Psoas muscle (tissue), 8 donors: ENCODE results near the gene CLSTN2. TPM values are rescaled to one million over a fixed set of nuclear protein-coding genes. Genes with fewer than 3 reads are reported as not detected.

Experiments
- ATAC-seq, 4 donors: fragments of 200-7000 bp; cut with Tn5 transposase; one replicate each; pipeline ENCODE4 v1.9.1; 2020; ENCODE audit warnings: moderate library complexity in 3 of 4, mild to moderate bottlenecking in 2 of 4
- DNase-seq, 2 donors: peaks; one replicate each; pipeline ENCODE4 v3.0.0-alpha.2; 2020
- H3K27ac ChIP-seq: fragments of 200-600 bp; one replicate; pipeline ENCODE4 v1.8.0; 2022
- H3K27me3 ChIP-seq, 3 donors: fragments of 200-600 bp in 1 of 3; one replicate each; pipeline versions ENCODE4 v1.6.1 to v1.8.0; 2013 to 2022; ENCODE audit warnings: low read length in 2 of 3, mild to moderate bottlenecking in 2 of 3, moderate library complexity in 1 of 3; ENCODE audit not compliant: insufficient read depth in 3 of 3
- H3K36me3 ChIP-seq, 2 donors: fragments of 200-600 bp in 1 of 2; one replicate each; pipeline versions ENCODE4 v1.6.1 to v1.8.0; 2013 to 2022; ENCODE audit warnings: low read depth in 1 of 2, mild to moderate bottlenecking in 1 of 2, moderate library complexity in 1 of 2; ENCODE audit not compliant: insufficient read depth in 1 of 2
- H3K4me1 ChIP-seq: fragments of 200-600 bp; one replicate; pipeline ENCODE4 v1.8.0; 2022
- H3K4me3 ChIP-seq: fragments of 200-600 bp; one replicate; pipeline ENCODE4 v1.8.0; 2022; ENCODE audit warnings: mild to moderate bottlenecking
- H3K9me3 ChIP-seq: fragments of 200-600 bp; one replicate; pipeline ENCODE4 v1.8.0; 2022
- CTCF ChIP-seq: fragments of 200-600 bp; IDR thresholded peaks from one replicate; pipeline ENCODE4 v1.8.0; 2022; ENCODE audit warnings: antibody characterized with exemption
- WGBS, 3 donors: extraction: QIAGEN DNeasy Blood & Tissue Kit; methylation state at CpG; one replicate each; pipeline versions ENCODE4 v1.1.6 to v1.1.7; 2013; 5-methylcytosine and 5-hydroxymethylcytosine counted together
- intact Hi-C, 2 donors: fragments of 100-400 bp; cut with DNase I; formaldehyde crosslinking; loops; one replicate each; pipeline versions ENCODE4 v1.11.0 to v1.14.2; 2022
- polyA plus RNA-seq, 3 donors: library from polyadenylated mRNA; stranded (reverse); fragments of 200-250 nt; gene quantifications; one replicate each; pipeline ENCODE4 v1.2.3, GENCODE V29; 2013
- total RNA-seq, 4 donors: library from RNA; stranded (reverse); fragmentation: NEBNext Ultra II Directional in 2 of 4; extraction: Animal tissue kit (Norgen Biotek cat#: 25700) in 2 of 4; gene quantifications; one replicate each; pipeline versions ENCODE4 v1.2.1 to v1.2.4, GENCODE V29; 2021 to 2023
- donor health status: healthy with polysubstance abuse.
- donor health status: DM: no; HTN: no; CAD: no; lungs with moderate emphysema.
- donor health status: Bipolar disorder and iron deficiency.
- donor health status: healthy.
- donor health status: DM: yes; HTN: yes; CAD: no.
- donor health status: DM: no; HTN: no; CAD: no.
- donor health status: DM: no; HTN: no; CAD: no.
- donor health status: DM: yes; HTN: yes; CAD: no.

The CLSTN2 gene
- total and polyA plus RNA-seq, 7 donors, result 0.24 to 5.0 (median 1.5) TPM

- Histone ChIP-seq H3K4me1 (no peaks in the 10 kb centered on the region), H3K27me3 (peaks cover 0 to 2% (median 0%) of the 10 kb centered on the region in 3 donors), H3K36me3 (no peaks in the 10 kb centered on the region), H3K4me3 (no peak overlapping the region), H3K9me3 (no peaks in the 10 kb centered on the region), H3K27ac (no peak overlapping the region)
- ATAC-seq, result no peak
- intact Hi-C loops, result no loop called here
- no peak for TF ChIP-seq CTCF
- DNase-seq, result no peak
- WGBS, 3 donors, result 74 to 82% (median 78%) methylated on average over 7 of the region's 7 CpGs
Measured at GRCh38 chr3:140443073-140443472, 508.1 kb downstream of the CLSTN2 start.

- H3K27me3 ChIP-seq, result peaks cover 0 to 2% (median 0%) of the 10 kb centered on the region in 3 donors
- ATAC-seq, result no peak
- intact Hi-C loops, result no loop called here
- no peaks in the 10 kb centered on the region for H3K36me3 ChIP-seq
- TF ChIP-seq CTCF, result no peak
- 65 to 83% (median 67%) methylated on average over 3 of the region's 3 CpGs for WGBS, 3 donors
- H3K27ac ChIP-seq, result no peak overlapping the region
- no peak overlapping the region for H3K4me3 ChIP-seq
- no peak for DNase-seq
- H3K4me1 ChIP-seq, result no peaks in the 10 kb centered on the region
- H3K9me3 ChIP-seq, result no peaks in the 10 kb centered on the region
Measured at GRCh38 chr3:140443806-140444205, 508.8 kb downstream of the CLSTN2 start.

GRCh38 chr3:140446734-140447133, 511.7 kb downstream of the CLSTN2 start:
- no peak for TF ChIP-seq CTCF
- intact Hi-C loops, result no loop called here
- 72 to 89% (median 75%) methylated on average over 2 of the region's 2 CpGs for WGBS, 3 donors

DNA sequence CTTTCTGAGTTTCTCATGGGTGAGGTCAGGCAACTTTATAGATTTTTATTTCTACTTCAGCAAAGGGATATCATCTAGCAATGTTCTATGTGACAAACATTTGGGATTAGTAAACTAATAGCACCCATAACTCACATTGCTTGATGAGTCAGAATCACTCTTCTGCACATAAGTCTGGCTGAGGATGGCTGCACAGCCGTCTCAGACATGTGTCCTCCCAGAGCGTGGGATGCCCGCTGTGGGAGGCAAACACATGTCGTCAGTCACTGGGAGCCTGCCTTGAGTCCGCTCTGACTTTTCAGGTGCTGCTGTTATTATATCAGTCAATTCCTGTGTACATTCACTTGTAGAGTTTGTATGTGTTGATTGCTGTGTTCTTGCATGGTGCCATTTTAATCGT, 512.2 kb downstream of the CLSTN2 start:
- TF ChIP-seq CTCF, result no peak
- intact Hi-C loops, result no loop called here
- no peak overlapping the region for H3K4me3 ChIP-seq
- no peaks in the 10 kb centered on the region for H3K4me1 ChIP-seq
- H3K9me3 ChIP-seq, result no peaks in the 10 kb centered on the region
- ATAC-seq (no peak), DNase-seq (no peak)
- 82 to 91% (median 90%) methylated on average over 6 of the region's 6 CpGs for WGBS, 3 donors
- peaks cover 0 to 2% (median 0%) of the 10 kb centered on the region in 3 donors for H3K27me3 ChIP-seq
- no peak overlapping the region for H3K27ac ChIP-seq
- H3K36me3 ChIP-seq, result no peaks in the 10 kb centered on the region

More at GRCh38 chr3:140446734-140447133, 511.7 kb downstream of the CLSTN2 start:
- Histone ChIP-seq H3K9me3 (no peaks in the 10 kb centered on the region), H3K27ac (no peak overlapping the region), H3K27me3 (peaks cover 0 to 2% (median 0%) of the 10 kb centered on the region in 3 donors), H3K36me3 (no peaks in the 10 kb centered on the region), H3K4me3 (no peak overlapping the region), H3K4me1 (no peaks in the 10 kb centered on the region)
- ATAC-seq (no peak), DNase-seq (no peak)

DNA sequence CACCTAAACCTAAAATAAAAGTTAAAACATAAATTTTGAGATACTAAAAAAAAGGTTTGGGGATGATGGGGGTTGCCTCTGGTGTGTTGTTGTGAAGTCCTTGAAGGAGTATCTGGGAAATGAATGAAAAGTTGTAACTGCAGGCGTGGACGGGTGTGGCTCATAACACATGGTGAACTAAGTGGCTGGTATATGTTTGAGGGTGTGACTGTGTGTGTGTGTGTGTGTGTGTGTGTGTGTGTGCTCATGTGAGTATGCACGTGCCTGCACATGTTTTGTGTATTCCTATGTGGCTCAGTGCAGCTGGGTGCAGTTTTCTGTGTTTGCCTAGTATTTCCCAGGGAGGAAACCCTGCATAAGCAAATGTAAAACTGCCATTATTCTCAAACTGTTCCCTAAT, 513.0 kb downstream of the CLSTN2 start:
- no peaks in the 10 kb centered on the region for H3K36me3 ChIP-seq
- no peak overlapping the region for H3K27ac ChIP-seq
- no peaks in the 10 kb centered on the region for H3K4me1 ChIP-seq
- peaks cover 0 to 2% (median 0%) of the 10 kb centered on the region in 3 donors for H3K27me3 ChIP-seq
- ATAC-seq (no peak), DNase-seq (no peak)
- intact Hi-C loops, result no loop called here
- no peaks in the 10 kb centered on the region for H3K9me3 ChIP-seq
- 85 to 93% (median 87%) methylated on average over 3 of the region's 3 CpGs for WGBS, 3 donors
- no peak for TF ChIP-seq CTCF
- H3K4me3 ChIP-seq, result no peak overlapping the region
